HFF-Myc (cell line): ENCODE results near the gene MBTD1.

Experiments
- DNase-seq: peaks from one replicate; pipeline ENCODE4 v3.0.0-alpha.2; 2011; ENCODE audit warnings: low read depth; ENCODE audit errors: extremely low read depth
- H3K4me3 ChIP-seq: replicated peaks from 2 replicates; pipeline ENCODE4 v1.5.1; 2011; ENCODE audit warnings: low read depth, mild to moderate bottlenecking, control low read depth, low read length
- TF ChIP-seq, protein P1 (sequence below): IDR thresholded peaks from 2 replicates; pipeline ENCODE4 v1.5.1; 2012; ENCODE audit warnings: mild to moderate bottlenecking, low read depth, low read length, control low read depth; ENCODE audit errors: missing control alignments

MBTD1 gene

GRCh38 chr17:51255673-51256072, 4.2 kb downstream of the MBTD1 start:
- H3K4me3 ChIP-seq, result no peak overlapping the region
- DNase-seq, result no peak
- TF ChIP-seq, protein P1, sequence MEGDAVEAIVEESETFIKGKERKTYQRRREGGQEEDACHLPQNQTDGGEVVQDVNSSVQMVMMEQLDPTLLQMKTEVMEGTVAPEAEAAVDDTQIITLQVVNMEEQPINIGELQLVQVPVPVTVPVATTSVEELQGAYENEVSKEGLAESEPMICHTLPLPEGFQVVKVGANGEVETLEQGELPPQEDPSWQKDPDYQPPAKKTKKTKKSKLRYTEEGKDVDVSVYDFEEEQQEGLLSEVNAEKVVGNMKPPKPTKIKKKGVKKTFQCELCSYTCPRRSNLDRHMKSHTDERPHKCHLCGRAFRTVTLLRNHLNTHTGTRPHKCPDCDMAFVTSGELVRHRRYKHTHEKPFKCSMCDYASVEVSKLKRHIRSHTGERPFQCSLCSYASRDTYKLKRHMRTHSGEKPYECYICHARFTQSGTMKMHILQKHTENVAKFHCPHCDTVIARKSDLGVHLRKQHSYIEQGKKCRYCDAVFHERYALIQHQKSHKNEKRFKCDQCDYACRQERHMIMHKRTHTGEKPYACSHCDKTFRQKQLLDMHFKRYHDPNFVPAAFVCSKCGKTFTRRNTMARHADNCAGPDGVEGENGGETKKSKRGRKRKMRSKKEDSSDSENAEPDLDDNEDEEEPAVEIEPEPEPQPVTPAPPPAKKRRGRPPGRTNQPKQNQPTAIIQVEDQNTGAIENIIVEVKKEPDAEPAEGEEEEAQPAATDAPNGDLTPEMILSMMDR, result no peak

DNA sequence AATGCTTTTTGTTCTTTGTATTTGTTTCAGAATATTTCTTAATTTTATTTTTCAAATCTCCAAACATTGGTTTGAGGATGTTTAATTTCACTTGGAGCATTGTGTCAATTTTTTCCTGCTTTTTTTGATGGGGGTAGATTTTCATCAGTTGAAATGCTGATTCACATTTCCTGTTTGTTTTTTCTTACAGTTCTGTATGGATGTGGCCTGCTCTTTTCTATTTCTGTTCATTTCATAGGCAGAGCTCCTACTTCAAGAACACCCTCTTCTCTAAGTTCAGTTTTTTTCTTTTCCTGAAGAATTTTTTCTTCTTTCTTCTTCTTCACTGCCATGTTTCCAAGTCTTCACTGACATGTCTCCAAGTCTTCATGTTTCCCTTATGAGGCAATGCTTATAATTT, 8.8 kb downstream of the MBTD1 start:
- DNase-seq, result no peak
- no peak overlapping the region for H3K4me3 ChIP-seq
- TF ChIP-seq, protein P1, result no peak

- H3K4me3 ChIP-seq, result no peak overlapping the region
- no peak for DNase-seq
- TF ChIP-seq, protein P1, result no peak
These were observed 9.5 kb downstream of the MBTD1 start for GRCh38 chr17:51250314-51250840.

DNA sequence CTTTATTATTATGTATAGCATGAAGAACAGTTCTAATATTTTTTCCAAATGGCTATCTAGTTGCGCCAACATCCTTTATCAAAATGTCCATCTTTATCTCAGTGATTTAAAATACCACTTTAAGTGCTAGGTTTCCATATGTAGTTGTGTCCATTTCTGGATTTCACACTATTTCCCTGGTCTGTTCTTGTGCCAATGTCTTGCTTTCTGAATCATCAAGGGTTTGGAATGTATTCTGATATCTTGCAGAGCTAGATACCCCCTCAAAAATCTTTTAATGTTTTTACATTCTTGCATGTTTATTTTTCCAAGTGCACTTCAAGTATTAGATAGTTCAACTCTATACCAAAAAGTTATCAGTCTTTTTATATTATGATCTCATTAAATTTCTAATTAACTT, 14.3 kb downstream of the MBTD1 start:
- no peak for DNase-seq
- no peak overlapping the region for H3K4me3 ChIP-seq
- TF ChIP-seq, protein P1, result no peak

GRCh38 chr17:51244041-51244440, 15.8 kb downstream of the MBTD1 start:
- H3K4me3 ChIP-seq, result no peak overlapping the region
- DNase-seq, result no peak
- TF ChIP-seq, protein P1, result no peak

DNA sequence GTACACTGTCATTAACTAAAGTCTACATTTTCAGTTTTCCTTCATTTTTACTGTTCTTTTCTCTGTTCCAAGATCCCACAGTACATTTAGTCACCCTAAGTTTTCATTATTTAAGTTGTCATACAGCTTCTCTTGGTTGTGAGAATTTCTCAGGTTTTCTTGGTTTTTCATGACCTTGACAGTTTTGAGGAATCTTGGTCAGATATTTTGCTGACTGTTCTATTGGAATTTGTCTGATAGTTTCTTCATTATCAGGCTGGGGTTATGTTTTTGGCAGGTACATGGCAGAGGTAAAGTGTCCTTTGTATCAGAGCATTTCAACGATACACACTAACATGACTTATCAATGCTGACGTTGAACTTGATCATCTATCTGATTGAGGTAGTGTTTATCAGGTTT, 19.6 kb downstream of the MBTD1 start:
- no peak for DNase-seq
- TF ChIP-seq, protein P1, result no peak
- H3K4me3 ChIP-seq, result no peak overlapping the region

- H3K4me3 ChIP-seq, result no peak overlapping the region
- no peak for DNase-seq
These were observed 21.5 kb downstream of the MBTD1 start for GRCh38 chr17:51238255-51238887.

More at GRCh38 chr17:51238255-51238887, 21.5 kb downstream of the MBTD1 start:
- TF ChIP-seq, protein P1, result no peak
